ENCODE measurements around the gene GYS2. TPM values are rescaled to one million over a fixed set of nuclear protein-coding genes. Genes with fewer than 3 reads are reported as not detected.
A peak's percentile ranks its signal among the peaks of the same experiment; 100 is the strongest.

GYS2 gene
- total and polyA plus RNA-seq, 2 experiments from 2014 or later = 0.16 to 0.27 TPM

GRCh38 chr12:21644516-21644915, 39.9 kb upstream of the GYS2 start:
- Histone ChIP-seq H3K36me3 (replicated peaks; ENCODE audit: insufficient read depth, low read depth) (peaks cover 4% of the 10 kb centered on the region), H3K9me2 (replicated peaks; ENCODE audit: insufficient read depth) (no peaks in the 10 kb centered on the region), H2AFZ (no peak overlapping the region), H3K4me1 (ENCODE audit: insufficient read depth) (peaks cover 9% of the 10 kb centered on the region), H3K9me3 (ENCODE audit: low read depth) (no peaks in the 10 kb centered on the region), H3K4me2 (no peak overlapping the region), H3K4me3 (no peak overlapping the region), H3K79me2 (peaks cover 47% of the 10 kb centered on the region), H3K27me3 (no peaks in the 10 kb centered on the region), H3K27ac (peak overlapping the region; percentile 85), H4K20me1 (ENCODE audit: insufficient read depth, poor library complexity, severe bottlenecking) (no peaks in the 10 kb centered on the region)
- no peak for DNase-seq (ENCODE audit: low spot score)
- 97% methylated on average over 4 of the region's 4 CpGs for WGBS (ENCODE audit: low lambda C conversion rate, missing lambda C conversion rate)
- no peak for TF ChIP-seq EZH2 (IDR thresholded peaks at IDR 0.05; ENCODE audit: borderline replicate concordance)
- TF ChIP-seq CTCF (IDR thresholded peaks at IDR 0.05; ENCODE audit: poor library complexity) = no peak
- TF ChIP-seq EZH2phosphoT487 (IDR thresholded peaks at IDR 0.05; ENCODE audit: low read depth, severe bottlenecking, unreplicated experiment) = no peak

- Histone ChIP-seq H3K27me3 (no peaks in the 10 kb centered on the region), H3K27ac (peak overlapping the region; percentile 17), H2AFZ (no peak overlapping the region), H3K4me2 (no peak overlapping the region), H4K20me1 (ENCODE audit: insufficient read depth, poor library complexity, severe bottlenecking) (peaks cover 5% of the 10 kb centered on the region), H3K4me3 (no peak overlapping the region), H3K9me2 (replicated peaks; ENCODE audit: insufficient read depth) (no peaks in the 10 kb centered on the region), H3K4me1 (ENCODE audit: insufficient read depth) (peaks cover 17% of the 10 kb centered on the region), H3K79me2 (peaks cover 45% of the 10 kb centered on the region), H3K36me3 (replicated peaks; ENCODE audit: insufficient read depth, low read depth) (peaks cover 4% of the 10 kb centered on the region), H3K9me3 (ENCODE audit: low read depth) (no peaks in the 10 kb centered on the region)
- WGBS (ENCODE audit: low lambda C conversion rate, missing lambda C conversion rate) = 84% methylated on average over 3 of the region's 3 CpGs
- TF ChIP-seq EZH2 (IDR thresholded peaks at IDR 0.05; ENCODE audit: borderline replicate concordance) (no peak), CTCF (IDR thresholded peaks at IDR 0.05; ENCODE audit: poor library complexity) (no peak), EZH2phosphoT487 (IDR thresholded peaks at IDR 0.05; ENCODE audit: low read depth, severe bottlenecking, unreplicated experiment) (no peak)
- no peak for DNase-seq (ENCODE audit: low spot score)
These were observed 39.1 kb upstream of the GYS2 start for GRCh38 chr12:21643758-21644157.

GRCh38 chr12:21642707-21643389, 38.2 kb upstream of the GYS2 start:
- WGBS (ENCODE audit: low lambda C conversion rate, missing lambda C conversion rate) = 92% methylated on average over 1 of the region's 1 CpG
- H3K4me1 ChIP-seq (ENCODE audit: insufficient read depth) = peaks cover 21% of the 10 kb centered on the region
- no peaks in the 10 kb centered on the region for H3K9me2 ChIP-seq (replicated peaks; ENCODE audit: insufficient read depth)

More at GRCh38 chr12:21642707-21643389, 38.2 kb upstream of the GYS2 start:
- no peak for DNase-seq (ENCODE audit: low spot score)
- Histone ChIP-seq H3K27me3 (no peaks in the 10 kb centered on the region), H3K36me3 (replicated peaks; ENCODE audit: insufficient read depth, low read depth) (peaks cover 4% of the 10 kb centered on the region), H3K4me2 (no peak overlapping the region), H4K20me1 (ENCODE audit: insufficient read depth, poor library complexity, severe bottlenecking) (peaks cover 5% of the 10 kb centered on the region), H3K9me3 (ENCODE audit: low read depth) (no peaks in the 10 kb centered on the region), H2AFZ (no peak overlapping the region), H3K79me2 (peaks cover 39% of the 10 kb centered on the region), H3K4me3 (no peak overlapping the region), H3K27ac (peak overlapping the region; percentile 17)
- TF ChIP-seq EZH2phosphoT487 (IDR thresholded peaks at IDR 0.05; ENCODE audit: low read depth, severe bottlenecking, unreplicated experiment) (no peak), CTCF (IDR thresholded peaks at IDR 0.05; ENCODE audit: poor library complexity) (no peak), EZH2 (IDR thresholded peaks at IDR 0.05; ENCODE audit: borderline replicate concordance) (no peak)
